Measurements from ENCODE around the gene TRRAP.
A peak's percentile ranks its signal among the peaks of the same experiment; 100 is the strongest.
"Not testable (repeated sequence)": the region's sequence is repeated elsewhere in the genome, so short reads cannot be mapped to it uniquely, and the experiment has no call there.

TRRAP gene

GRCh38 chr7:99033765-99034164 lies 155.4 kb downstream of the TRRAP start:
- DNase-seq, result peak; percentile 13

- DNase-seq, result peak; percentile 16
These were observed 156.8 kb downstream of the TRRAP start for GRCh38 chr7:99034932-99035722.

GRCh38 chr7:99035723-99036545 lies 157.6 kb downstream of the TRRAP start:
- DNase-seq, result peak; percentile 16

GRCh38 chr7:99036546-99037111 lies 158.3 kb downstream of the TRRAP start:
- DNase-seq, result no peak

GRCh38 chr7:99037327-99037940 lies 159.1 kb downstream of the TRRAP start:
- DNase-seq, result no peak

- no peak for DNase-seq
These were observed 159.9 kb downstream of the TRRAP start for GRCh38 chr7:99038086-99038855.

- no peak for DNase-seq
These were observed 161.1 kb downstream of the TRRAP start for GRCh38 chr7:99039384-99039891.

GRCh38 chr7:99040104-99040958 lies 162.0 kb downstream of the TRRAP start:
- peak; percentile 73 for DNase-seq

GRCh38 chr7:99041526-99041925 lies 163.2 kb downstream of the TRRAP start:
- DNase-seq, result no peak

- no peak for DNase-seq
These were observed 164.6 kb downstream of the TRRAP start for GRCh38 chr7:99042957-99043356.

- DNase-seq, result not testable (repeated sequence)
These were observed 166.5 kb downstream of the TRRAP start for GRCh38 chr7:99044858-99045257.

GRCh38 chr7:99046262-99046661 lies 167.9 kb downstream of the TRRAP start:
- not testable (repeated sequence) for DNase-seq

- no peak for DNase-seq
These were observed 168.4 kb downstream of the TRRAP start for GRCh38 chr7:99046722-99047121.

GRCh38 chr7:99047526-99048077 lies 169.3 kb downstream of the TRRAP start:
- DNase-seq, result no peak

GRCh38 chr7:99050971-99051370 lies 172.6 kb downstream of the TRRAP start:
- no peak for DNase-seq

GRCh38 chr7:99054781-99055180 lies 176.4 kb downstream of the TRRAP start:
- no peak for DNase-seq

GRCh38 chr7:99061001-99061776 lies 182.9 kb downstream of the TRRAP start:
- DNase-seq, result no peak

Data from stimulated activated CD8-positive, alpha-beta memory T cell treated with anti-CD3 and anti-CD28 coated beads, Interleukin-4, amount 100 ng/mL, for 48 hours (primary cell).